Mammary epithelial cell (primary cell): ENCODE measurements around the gene MCU.
"Not testable (repeated sequence)": the region's sequence is repeated elsewhere in the genome, so short reads cannot be mapped to it uniquely, and the experiment has no call there.

Experiments
- EZH2 ChIP-seq: IDR thresholded peaks from 2 replicates; pipeline ENCODE4 v1.6.1; 2012; ENCODE audit warnings: low read length, inconsistent platforms, borderline replicate concordance
- TF ChIP-seq, protein P1 (sequence below), 2 donors: IDR thresholded peaks in 1 of 2; conservative IDR thresholded peaks in 1 of 2; 2 replicates each; pipeline ENCODE4 v1.5.1; 2011 to 2012; ENCODE audit warnings: inconsistent platforms in 2 of 2, low read length in 2 of 2, mild to moderate bottlenecking in 2 of 2, control low read depth in 1 of 2, low read depth in 1 of 2; ENCODE audit not compliant: insufficient read depth in 1 of 2; ENCODE audit errors: extremely low read depth in 1 of 2

DNA sequence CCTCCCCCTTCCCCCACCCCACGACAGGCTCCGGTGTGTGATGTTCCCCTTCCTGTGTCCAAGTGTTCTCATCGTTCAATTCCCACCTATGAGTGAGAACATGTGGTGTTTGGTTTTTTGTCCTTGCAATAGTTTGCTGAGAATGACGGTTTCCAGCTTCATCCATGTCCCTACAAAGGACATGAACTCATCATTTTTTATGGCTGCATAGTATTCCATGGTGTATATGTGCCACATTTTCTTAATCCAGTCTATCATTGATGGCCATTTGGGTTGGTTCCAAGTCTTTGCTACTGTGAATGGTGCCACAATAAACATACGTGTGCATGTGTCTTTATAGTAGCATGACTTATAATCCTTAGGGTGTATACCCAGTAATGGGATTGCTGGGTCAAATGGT is 17.8 kb upstream of the MCU start:
- TF ChIP-seq, protein P1, sequence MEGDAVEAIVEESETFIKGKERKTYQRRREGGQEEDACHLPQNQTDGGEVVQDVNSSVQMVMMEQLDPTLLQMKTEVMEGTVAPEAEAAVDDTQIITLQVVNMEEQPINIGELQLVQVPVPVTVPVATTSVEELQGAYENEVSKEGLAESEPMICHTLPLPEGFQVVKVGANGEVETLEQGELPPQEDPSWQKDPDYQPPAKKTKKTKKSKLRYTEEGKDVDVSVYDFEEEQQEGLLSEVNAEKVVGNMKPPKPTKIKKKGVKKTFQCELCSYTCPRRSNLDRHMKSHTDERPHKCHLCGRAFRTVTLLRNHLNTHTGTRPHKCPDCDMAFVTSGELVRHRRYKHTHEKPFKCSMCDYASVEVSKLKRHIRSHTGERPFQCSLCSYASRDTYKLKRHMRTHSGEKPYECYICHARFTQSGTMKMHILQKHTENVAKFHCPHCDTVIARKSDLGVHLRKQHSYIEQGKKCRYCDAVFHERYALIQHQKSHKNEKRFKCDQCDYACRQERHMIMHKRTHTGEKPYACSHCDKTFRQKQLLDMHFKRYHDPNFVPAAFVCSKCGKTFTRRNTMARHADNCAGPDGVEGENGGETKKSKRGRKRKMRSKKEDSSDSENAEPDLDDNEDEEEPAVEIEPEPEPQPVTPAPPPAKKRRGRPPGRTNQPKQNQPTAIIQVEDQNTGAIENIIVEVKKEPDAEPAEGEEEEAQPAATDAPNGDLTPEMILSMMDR (conservative IDR thresholded peaks at IDR 0.05 in 1 of 2, IDR thresholded peaks at IDR 0.05 in 1 of 2; ENCODE audit: extremely low read depth in 1 of 2, insufficient read depth in 1 of 2, low read depth in 1 of 2, low read length in 2 of 2) = not testable (repeated sequence)
- TF ChIP-seq EZH2 = not testable (repeated sequence)
